Stimulated activated naive CD8-positive, alpha-beta T cell treated with anti-CD3 and anti-CD28 coated beads, Interleukin-15, amount 100 ng/mL, for 72 hours (primary cell): ENCODE results near the gene CFAP65.
A peak's percentile ranks its signal among the peaks of the same experiment; 100 is the strongest.

Experiments
- ATAC-seq: fragments of 150-1000 bp; cut with Tn5 transposase; 2 replicates; pipeline ENCODE4 v1.10.0; 2021; ENCODE audit warnings: mild to moderate bottlenecking, moderate library complexity
- DNase-seq, 2 donors: peaks; one replicate each; pipeline ENCODE4 v3.0.0; 2021 to 2022
- H3K27ac Mint-ChIP-seq, 2 donors: one replicate each; pipeline ENCODE4 v1.8.0; 2022; ENCODE audit warnings: mild to moderate bottlenecking in 2 of 2, mixed read lengths in 2 of 2, moderate library complexity in 2 of 2
- H3K27me3 Mint-ChIP-seq: one replicate; pipeline ENCODE4 v1.8.0; 2022; ENCODE audit warnings: mixed read lengths
- H3K4me1 Mint-ChIP-seq: one replicate; pipeline ENCODE4 v1.8.0; 2022; ENCODE audit warnings: mild to moderate bottlenecking, mixed read lengths
- H3K4me3 Mint-ChIP-seq, 2 donors: one replicate each; pipeline ENCODE4 v1.8.0; 2022; ENCODE audit warnings: mild to moderate bottlenecking in 2 of 2, mixed read lengths in 2 of 2, moderate library complexity in 1 of 2
- H3K9me3 Mint-ChIP-seq, 2 donors: one replicate each; pipeline ENCODE4 v1.8.0; 2022; ENCODE audit warnings: mixed read lengths in 2 of 2

Gene CFAP65

DNA sequence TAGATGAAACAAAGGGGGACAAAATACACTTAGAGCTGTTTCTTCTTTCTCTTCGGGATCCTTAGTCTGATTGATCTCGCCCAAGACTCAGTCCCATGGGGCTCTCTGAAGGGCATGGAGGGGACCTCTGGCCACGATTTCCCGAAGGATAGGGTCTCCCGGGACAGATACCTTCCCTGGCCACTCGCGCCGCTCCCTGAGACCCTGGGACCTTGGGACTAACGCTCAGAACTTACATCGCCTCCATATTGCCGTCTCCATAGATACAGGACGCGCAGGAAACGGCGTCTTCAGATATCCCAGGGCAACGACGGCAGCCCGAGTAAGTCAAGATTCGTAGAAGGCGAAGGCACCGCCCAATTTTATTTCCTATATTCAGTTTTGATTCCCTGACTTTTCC, at the start of gene CFAP65:
Gene CFAP65, minus strand, starts transcription at position 265 of the 400 bp plus-strand sequence. CDS start 2,468 bp downstream, outside the sequence.
- Mint-ChIP-seq H3K4me3 (peak within 1 kb of the TSS; percentile 81 to 88), H3K27ac (peak within 1 kb of the TSS in 1 of 2 donors; percentile 9), H3K9me3 (no peaks in the 10 kb centered on the region), H3K4me1 (peaks cover 7% of the 10 kb centered on the region), H3K27me3 (peaks cover 84% of the 10 kb centered on the region)
- DNase-seq (peak in 1 of 2 donors; percentile 31), ATAC-seq (peak; percentile 58)

DNA sequence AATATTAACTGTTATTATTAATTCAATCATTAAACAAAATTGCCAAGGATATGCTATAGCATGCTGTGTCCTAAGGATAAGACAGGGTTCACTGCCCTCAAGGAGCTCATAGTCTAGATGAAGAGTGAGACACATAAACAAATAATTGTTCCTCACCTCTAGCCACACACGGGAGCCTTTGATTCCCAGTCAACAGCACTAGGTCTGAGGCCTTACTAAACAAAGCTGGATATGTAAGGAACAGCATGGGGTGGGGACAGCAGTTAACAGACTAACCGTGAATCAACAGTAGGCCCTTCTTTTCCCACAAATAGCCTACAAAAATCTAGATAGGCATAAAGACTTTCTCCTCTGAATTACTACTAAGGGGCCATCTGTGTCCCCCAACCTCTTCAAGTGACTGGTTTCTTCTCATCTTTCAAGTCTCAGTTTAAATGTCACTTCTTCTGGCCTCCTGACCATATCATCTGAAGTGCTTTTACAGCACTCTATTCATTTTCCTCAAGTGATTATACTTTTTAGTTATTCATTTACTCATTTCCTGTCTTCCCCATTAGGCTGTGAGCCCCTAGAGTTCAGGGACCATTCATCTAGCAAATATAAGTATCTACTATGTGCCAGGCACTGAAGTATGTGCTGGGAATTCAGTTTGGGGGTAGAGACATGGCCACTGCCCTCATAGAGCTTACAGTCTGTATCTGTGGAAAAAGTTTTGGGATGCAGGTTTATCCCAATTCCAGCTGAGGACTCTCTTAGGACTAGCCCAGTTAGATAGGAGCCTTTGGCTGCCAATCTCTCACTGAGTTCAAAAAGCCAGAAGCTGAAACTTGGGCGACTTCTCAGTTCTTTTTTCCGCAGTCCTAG, 49.4 kb upstream of the CFAP65 start:
- H3K27me3 Mint-ChIP-seq = no peaks in the 10 kb centered on the region
- DNase-seq (no peak), ATAC-seq (no peak)
- peaks cover 16% of the 10 kb centered on the region for H3K4me1 Mint-ChIP-seq
- no peaks in the 10 kb centered on the region for H3K9me3 Mint-ChIP-seq
- H3K27ac Mint-ChIP-seq = no peak overlapping the region
- H3K4me3 Mint-ChIP-seq = no peak overlapping the region

GRCh38 chr2:219089330-219089729, 48.0 kb upstream of the CFAP65 start:
- ATAC-seq (no peak), DNase-seq (no peak)
- H3K9me3 Mint-ChIP-seq = no peaks in the 10 kb centered on the region
- peaks cover 16% of the 10 kb centered on the region for H3K4me1 Mint-ChIP-seq
- no peaks in the 10 kb centered on the region for H3K27me3 Mint-ChIP-seq
- no peak overlapping the region for H3K27ac Mint-ChIP-seq
- no peak overlapping the region for H3K4me3 Mint-ChIP-seq

GRCh38 chr2:219087848-219088247, 46.5 kb upstream of the CFAP65 start:
- H3K9me3 Mint-ChIP-seq = no peaks in the 10 kb centered on the region
- no peaks in the 10 kb centered on the region for H3K27me3 Mint-ChIP-seq
- no peak for ATAC-seq
- no peak overlapping the region for H3K27ac Mint-ChIP-seq
- H3K4me1 Mint-ChIP-seq = peaks cover 16% of the 10 kb centered on the region
- H3K4me3 Mint-ChIP-seq = no peak overlapping the region
- no peak for DNase-seq

DNA sequence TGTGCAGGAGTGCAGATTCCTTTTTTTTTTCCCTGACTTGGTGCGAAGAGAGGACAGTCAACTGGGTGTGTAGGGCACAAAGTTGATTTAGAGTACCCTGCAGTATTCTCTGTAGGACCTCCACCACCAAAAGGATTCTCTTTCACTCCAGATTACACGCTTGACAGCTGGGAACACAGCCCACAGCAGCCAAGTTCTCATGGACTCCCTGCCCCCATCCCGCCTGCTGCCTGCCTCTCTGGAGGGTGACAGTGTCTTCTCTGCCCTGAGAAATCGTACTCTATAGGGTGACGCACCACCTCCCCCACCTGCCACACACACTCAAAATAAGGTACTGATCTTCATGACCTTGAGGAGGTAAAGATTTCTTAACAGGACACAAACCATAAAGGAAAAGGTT, 46.0 kb upstream of the CFAP65 start:
- Mint-ChIP-seq H3K9me3 (no peaks in the 10 kb centered on the region), H3K27ac (no peak overlapping the region), H3K27me3 (no peaks in the 10 kb centered on the region), H3K4me3 (no peak overlapping the region), H3K4me1 (peaks cover 16% of the 10 kb centered on the region)
- ATAC-seq = no peak
- DNase-seq = no peak

DNA sequence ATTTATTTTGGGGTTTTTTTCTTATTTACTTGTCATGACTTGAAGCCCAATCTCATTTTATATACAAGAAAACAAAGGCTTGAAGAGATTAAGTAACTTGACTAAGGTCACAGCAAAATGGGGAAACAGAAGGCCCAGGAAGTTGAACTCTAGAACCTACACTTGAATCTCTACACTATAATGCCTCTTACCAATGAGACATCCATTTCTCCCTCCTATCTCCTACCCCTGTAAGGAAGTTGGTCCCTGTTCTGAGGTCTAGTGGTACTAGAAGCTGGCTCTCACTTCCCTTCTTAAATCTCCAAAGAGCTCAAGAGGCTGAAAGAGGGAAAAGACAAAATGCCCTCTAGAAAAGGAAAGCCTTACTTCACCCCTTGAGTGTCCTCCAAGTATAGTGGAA, 44.9 kb upstream of the CFAP65 start:
- H3K27me3 Mint-ChIP-seq = no peaks in the 10 kb centered on the region
- H3K4me1 Mint-ChIP-seq = peaks cover 16% of the 10 kb centered on the region
- no peak overlapping the region for H3K27ac Mint-ChIP-seq
- H3K4me3 Mint-ChIP-seq = no peak overlapping the region
- H3K9me3 Mint-ChIP-seq = no peaks in the 10 kb centered on the region
- ATAC-seq (no peak), DNase-seq (no peak)

- H3K4me1 Mint-ChIP-seq = peaks cover 16% of the 10 kb centered on the region
- ATAC-seq = no peak
Observed at GRCh38 chr2:219084791-219085190, 43.5 kb upstream of the CFAP65 start.

GRCh38 chr2:219082332-219082958, 41.1 kb upstream of the CFAP65 start:
- Mint-ChIP-seq H3K27me3 (no peaks in the 10 kb centered on the region), H3K4me3 (no peak overlapping the region), H3K4me1 (peaks cover 13% of the 10 kb centered on the region), H3K27ac (peak overlapping the region in 1 of 2 donors; percentile 54), H3K9me3 (no peaks in the 10 kb centered on the region)
- no peak for DNase-seq
- ATAC-seq = no peak

More at GRCh38 chr2:219084791-219085190, 43.5 kb upstream of the CFAP65 start:
- DNase-seq = no peak
- no peaks in the 10 kb centered on the region for H3K27me3 Mint-ChIP-seq
- H3K27ac Mint-ChIP-seq = no peak overlapping the region
- no peak overlapping the region for H3K4me3 Mint-ChIP-seq
- H3K9me3 Mint-ChIP-seq = no peaks in the 10 kb centered on the region

DNA sequence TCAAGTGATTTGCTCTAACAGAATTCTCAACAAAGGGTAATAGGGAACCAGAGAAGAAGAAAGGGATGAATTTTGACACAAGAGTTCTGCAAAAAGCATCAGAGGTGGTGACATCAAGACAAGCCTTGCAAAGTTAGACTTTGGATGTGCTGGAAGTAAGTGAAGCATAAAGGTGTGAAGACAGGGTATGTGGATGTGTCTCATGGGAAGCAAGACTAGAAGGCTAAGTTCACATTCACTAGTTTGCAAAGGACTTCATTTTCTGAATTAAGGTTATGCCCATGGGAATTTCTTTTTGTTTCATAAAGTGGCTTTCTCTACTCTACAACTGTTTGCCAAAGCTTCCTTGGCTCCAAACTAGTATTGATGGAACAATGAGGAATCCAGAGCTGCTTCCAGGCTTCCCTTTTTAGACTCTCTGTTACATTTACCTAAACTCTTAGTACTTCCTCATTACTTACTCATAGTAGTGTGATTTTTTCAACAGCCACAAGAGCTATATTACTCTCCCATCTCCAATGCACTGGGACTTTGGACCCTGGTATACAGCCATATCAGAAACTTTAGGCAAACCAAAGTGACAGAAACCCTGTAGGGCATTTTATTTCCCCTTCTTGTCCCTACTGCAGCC, 40.5 kb upstream of the CFAP65 start:
- DNase-seq (no peak), ATAC-seq (no peak)
- peaks cover 6% of the 10 kb centered on the region for H3K4me1 Mint-ChIP-seq
- H3K27ac Mint-ChIP-seq = no peak overlapping the region
- H3K4me3 Mint-ChIP-seq = no peak overlapping the region
- H3K9me3 Mint-ChIP-seq = no peaks in the 10 kb centered on the region
- no peaks in the 10 kb centered on the region for H3K27me3 Mint-ChIP-seq

DNA sequence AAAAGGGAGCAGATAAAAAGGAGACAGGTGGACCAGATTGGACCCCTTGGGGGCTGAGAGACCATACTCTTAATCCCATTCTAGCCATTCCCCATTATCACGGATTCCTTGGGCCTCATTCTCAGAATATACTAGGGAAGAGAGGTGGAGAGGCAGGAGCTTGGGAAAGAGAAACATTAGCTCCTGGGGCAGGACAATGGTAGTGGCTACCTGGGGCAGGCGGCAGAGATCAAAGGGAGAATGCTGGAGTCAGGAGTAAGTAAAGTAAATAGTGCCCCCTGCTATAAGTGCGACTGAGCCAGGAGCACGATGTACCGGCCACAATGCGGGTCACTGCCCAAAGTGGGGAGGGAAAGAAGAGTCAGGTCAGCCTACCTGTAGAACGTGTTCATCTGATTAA, 39.8 kb upstream of the CFAP65 start:
- H3K9me3 Mint-ChIP-seq = no peaks in the 10 kb centered on the region
- no peaks in the 10 kb centered on the region for H3K27me3 Mint-ChIP-seq
- no peak for ATAC-seq
- no peak overlapping the region for H3K4me3 Mint-ChIP-seq
- no peak for DNase-seq
- peak overlapping the region in 1 of 2 donors; percentile 68 for H3K27ac Mint-ChIP-seq
- no peaks in the 10 kb centered on the region for H3K4me1 Mint-ChIP-seq

GRCh38 chr2:219079417-219079816, 38.1 kb upstream of the CFAP65 start:
- Mint-ChIP-seq H3K27ac (no peak overlapping the region), H3K4me1 (no peaks in the 10 kb centered on the region), H3K27me3 (no peaks in the 10 kb centered on the region), H3K9me3 (no peaks in the 10 kb centered on the region), H3K4me3 (no peak overlapping the region)
- ATAC-seq = no peak
- DNase-seq = no peak

GRCh38 chr2:219078951-219079350, 37.6 kb upstream of the CFAP65 start:
- Mint-ChIP-seq H3K27ac (no peak overlapping the region), H3K27me3 (no peaks in the 10 kb centered on the region), H3K4me3 (no peak overlapping the region), H3K9me3 (no peaks in the 10 kb centered on the region), H3K4me1 (no peaks in the 10 kb centered on the region)
- ATAC-seq = no peak
- DNase-seq = no peak

GRCh38 chr2:219078126-219078525, 36.8 kb upstream of the CFAP65 start:
- DNase-seq (no peak), ATAC-seq (no peak)
- Mint-ChIP-seq H3K4me3 (no peak overlapping the region), H3K27me3 (no peaks in the 10 kb centered on the region), H3K9me3 (no peaks in the 10 kb centered on the region), H3K27ac (no peak overlapping the region), H3K4me1 (no peaks in the 10 kb centered on the region)

DNA sequence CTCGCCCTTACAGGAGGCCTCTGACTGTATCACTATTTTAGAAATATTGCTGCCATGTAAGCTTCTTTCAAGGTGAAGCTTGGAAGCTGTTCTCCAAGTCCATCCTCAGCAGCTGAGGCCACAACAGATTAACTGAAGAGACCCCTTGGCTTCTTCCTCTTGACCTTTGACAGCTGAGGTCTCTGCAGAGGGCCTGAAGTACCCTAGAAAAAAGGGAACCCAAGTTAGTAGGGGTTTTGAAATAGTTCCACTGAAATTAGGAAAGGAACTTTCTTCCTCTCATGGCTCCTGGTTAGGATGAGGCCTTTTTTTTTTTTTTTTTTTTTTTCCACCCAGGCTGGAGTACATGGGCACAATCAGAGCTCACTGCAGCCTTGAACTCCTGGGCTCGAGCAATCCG, 34.9 kb upstream of the CFAP65 start:
- Mint-ChIP-seq H3K27ac (no peak overlapping the region), H3K9me3 (no peaks in the 10 kb centered on the region), H3K27me3 (no peaks in the 10 kb centered on the region), H3K4me1 (no peaks in the 10 kb centered on the region), H3K4me3 (no peak overlapping the region)
- DNase-seq = no peak
- no peak for ATAC-seq

DNA sequence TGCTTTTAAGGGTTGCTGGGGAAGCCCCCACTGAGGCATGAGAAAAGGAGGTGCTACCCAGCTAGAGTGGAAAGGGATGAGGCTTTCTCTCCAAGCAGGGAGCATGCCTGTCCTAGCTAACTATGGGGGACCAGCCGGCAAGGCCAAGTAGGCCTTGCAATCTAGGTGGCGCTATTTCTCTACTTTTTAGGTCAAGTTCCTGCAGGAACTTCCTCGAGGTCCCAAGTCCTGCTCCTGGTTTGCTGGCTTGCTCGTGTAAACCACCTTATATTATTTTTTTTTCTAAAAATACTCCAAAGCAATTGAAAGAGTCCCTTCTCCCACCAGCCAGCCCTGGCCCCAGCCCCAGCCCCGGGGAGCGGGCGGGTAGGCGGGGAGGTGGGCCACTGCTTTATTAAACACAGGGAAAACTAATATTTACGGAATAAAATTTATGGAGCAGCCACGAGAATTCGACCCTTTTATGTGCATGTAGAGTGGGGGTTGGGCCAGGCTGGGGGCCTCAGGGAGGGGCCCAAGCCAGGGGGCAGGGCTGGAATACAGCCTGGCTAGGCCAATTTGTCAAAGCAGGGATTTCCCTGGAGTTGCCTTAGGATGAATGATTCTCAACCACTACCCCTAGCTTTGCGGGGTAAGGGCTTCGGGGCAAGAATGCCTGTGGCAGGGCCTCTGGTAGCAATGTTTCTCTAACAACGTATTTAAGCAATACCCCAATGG, 32.3 kb upstream of the CFAP65 start:
- Mint-ChIP-seq H3K27me3 (no peaks in the 10 kb centered on the region), H3K4me1 (no peaks in the 10 kb centered on the region), H3K4me3 (no peak overlapping the region), H3K9me3 (no peaks in the 10 kb centered on the region), H3K27ac (peak overlapping the region in 1 of 2 donors; percentile 22)
- ATAC-seq (no peak), DNase-seq (peak in 1 of 2 donors; percentile 11)
